ENCODE measurements around the gene NTNG1. TPM values are rescaled to one million over a fixed set of nuclear protein-coding genes. Genes with fewer than 3 reads are reported as not detected.

NTNG1 gene
- total and polyA plus RNA-seq, 2 of the 8 experiments (the other 6 are each of a cell fraction or from before 2014, with no cell fraction given) = 1.2 to 4.1 TPM

GRCh38 chr1:107251083-107251482, 110.2 kb downstream of the NTNG1 start:
- H3K56ac ChIP-seq (replicated peaks; ENCODE audit: insufficient read length, low read depth, low read length) = no peak overlapping the region
- H2AK5ac ChIP-seq (ENCODE audit: low read depth, low read length) = no peak overlapping the region
- no peak overlapping the region for H4K5ac ChIP-seq (ENCODE audit: insufficient read length, low read depth, low read length)
- ChIA-PET POLR2A (ENCODE audit: partially characterized antibody) (no interaction called here), CTCF (ENCODE audit: partially characterized antibody) (no interaction called here)
- H3K36me3 ChIP-seq (ENCODE audit: control insufficient read depth in 2 of 4, insufficient read depth in 4 of 4, low read length in 3 of 4) = no peaks in the 10 kb centered on the region
- no peak overlapping the region for H2BK5ac ChIP-seq (ENCODE audit: low read depth, low read length)
- H3K79me2 ChIP-seq (ENCODE audit: control insufficient read depth in 1 of 2, insufficient read depth in 2 of 2, low read length in 2 of 2) = no peaks in the 10 kb centered on the region
- H2BK20ac ChIP-seq (ENCODE audit: low read length) = no peak overlapping the region
- no peaks in the 10 kb centered on the region for H3K27me3 ChIP-seq (replicated peaks in 1 of 4; ENCODE audit: control insufficient read depth in 3 of 4, extremely low read depth in 1 of 4, insufficient read depth in 3 of 4, low read length in 3 of 4)
- no peaks in the 10 kb centered on the region for H3K23me2 ChIP-seq (ENCODE audit: low read depth, low read length)
- no peak overlapping the region for H3K14ac ChIP-seq (ENCODE audit: insufficient read length)
- no peaks in the 10 kb centered on the region for H3K9me3 ChIP-seq (ENCODE audit: insufficient read depth in 2 of 2, low read depth in 1 of 2, low read length in 1 of 2)
- H3K9ac ChIP-seq (replicated peaks in 1 of 4; ENCODE audit: extremely low read depth in 1 of 4, low read depth in 3 of 4, low read length in 3 of 4) = no peak overlapping the region
- H3K4me1 ChIP-seq (replicated peaks in 1 of 4; ENCODE audit: control insufficient read depth in 3 of 4, insufficient read depth in 4 of 4, low read length in 3 of 4) = peaks cover 0 to 13% (median 4%) of the 10 kb centered on the region in 4 experiments; a peak in 3 of 7 replicates
- no peak overlapping the region for H3K4me2 ChIP-seq (ENCODE audit: insufficient read depth in 1 of 2, low read depth in 2 of 2, low read length in 2 of 2)
- H4K8ac ChIP-seq (ENCODE audit: extremely low read depth, insufficient read depth, low read length) = no peak overlapping the region
- H2BK120ac ChIP-seq (replicated peaks; ENCODE audit: low read depth, low read length) = no peak overlapping the region
- no peak overlapping the region for H3K18ac ChIP-seq (ENCODE audit: extremely low read depth, low read length)
- DNase-seq (ENCODE audit: low read depth in 1 of 2, low spot score in 2 of 2) (no peak), FAIRE-seq (no peak)
- no peaks in the 10 kb centered on the region for H4K20me1 ChIP-seq (replicated peaks in 1 of 2; ENCODE audit: control insufficient read depth in 1 of 2, insufficient read depth in 2 of 2, low read length in 2 of 2)
- H3K4ac ChIP-seq (replicated peaks; ENCODE audit: insufficient read length, low read depth, low read length) = no peak overlapping the region
- no peaks in the 10 kb centered on the region for H3K79me1 ChIP-seq (ENCODE audit: low read depth, low read length)
- H2AFZ ChIP-seq (ENCODE audit: low read length) = no peak overlapping the region
- no peak overlapping the region for H2BK15ac ChIP-seq (ENCODE audit: low read length)
- no peak overlapping the region for H3K23ac ChIP-seq (ENCODE audit: insufficient read length)
- H4K91ac ChIP-seq (replicated peaks; ENCODE audit: insufficient read length, low read length) = no peak overlapping the region
- no peak overlapping the region for H2BK12ac ChIP-seq (ENCODE audit: low read depth, low read length)
- 93% methylated on average over 2 of the region's 2 CpGs; no CpG with 5 or more reads in 1 of the 2 experiments for WGBS, 2 experiments (ENCODE audit: extremely low coverage in 1 of 2, insufficient coverage in 1 of 2, insufficient read length in 1 of 2, insufficient replicate concordance in 2 of 2, low coverage in 1 of 2, low lambda C conversion rate in 2 of 2, missing lambda C conversion rate in 1 of 2)
- H3K27ac ChIP-seq (ENCODE audit: low read depth, low read length) = no peak overlapping the region
- H3K4me3 ChIP-seq (ENCODE audit: extremely low read depth in 1 of 4, insufficient read depth in 2 of 4, low read depth in 3 of 4, low read length in 4 of 4) = no peak overlapping the region
- TF ChIP-seq MAX (IDR thresholded peaks at IDR 0.05) (no peak), CBX8 (IDR thresholded peaks at IDR 0.05; ENCODE audit: borderline replicate concordance, low read depth, low read length) (no peak), TCF12 (IDR thresholded peaks at IDR 0.05; ENCODE audit: low read depth, low read length) (no peak), HDAC2 (IDR thresholded peaks at IDR 0.05; ENCODE audit: borderline replicate concordance in 1 of 2, low read depth in 2 of 2, low read length in 2 of 2) (no peak), TBP (IDR thresholded peaks at IDR 0.05; ENCODE audit: low read depth, low read length) (no peak)
